Stimulated activated CD4-positive, alpha-beta T cell treated with anti-CD3 and anti-CD28 coated beads, TNF-alpha, amount 100 ng/mL, for 1 hour (primary cell): ENCODE results near the gene NALCN.

Source experiments
- DNase-seq, 3 donors: peaks; one replicate each; pipeline ENCODE4 v3.0.0-alpha.2; 2020; ENCODE audit warnings: low read depth in 3 of 3, low spot score in 1 of 3

NALCN gene

GRCh38 chr13:101140087-101140770 lies 276.1 kb downstream of the NALCN start:
- DNase-seq = no peak

- no peak for DNase-seq
Measured at GRCh38 chr13:101139081-101139480, 277.2 kb downstream of the NALCN start.

- DNase-seq = no peak
Measured at GRCh38 chr13:101127741-101128353, 288.5 kb downstream of the NALCN start.

GRCh38 chr13:101123028-101123427 lies 293.3 kb downstream of the NALCN start:
- no peak for DNase-seq

- DNase-seq = no peak
Measured at GRCh38 chr13:101121608-101122007, 294.7 kb downstream of the NALCN start.

- DNase-seq = no peak
Measured at GRCh38 chr13:101120007-101120406, 296.3 kb downstream of the NALCN start.

- no peak for DNase-seq
Measured at GRCh38 chr13:101116826-101117225, 299.5 kb downstream of the NALCN start.

- no peak for DNase-seq
Measured at GRCh38 chr13:101116341-101116740, 300.0 kb downstream of the NALCN start.

GRCh38 chr13:101115762-101116171 lies 300.5 kb downstream of the NALCN start:
- no peak for DNase-seq

- no peak for DNase-seq
Measured at GRCh38 chr13:101111894-101112293, 304.4 kb downstream of the NALCN start.

- DNase-seq = no peak
Measured at GRCh38 chr13:101109005-101109404, 307.3 kb downstream of the NALCN start.

- DNase-seq = no peak
Measured at GRCh38 chr13:101098873-101099272, 317.4 kb downstream of the NALCN start.

GRCh38 chr13:101092985-101093384 lies 323.3 kb downstream of the NALCN start:
- DNase-seq = no peak

- no peak for DNase-seq
Measured at GRCh38 chr13:101090287-101090686, 326.0 kb downstream of the NALCN start.

GRCh38 chr13:101085551-101085950 lies 330.8 kb downstream of the NALCN start:
- DNase-seq = no peak

- no peak for DNase-seq
Measured at GRCh38 chr13:101082441-101082840, 333.9 kb downstream of the NALCN start.

GRCh38 chr13:101080616-101081015 lies 335.7 kb downstream of the NALCN start:
- no peak for DNase-seq

- no peak for DNase-seq
Measured at GRCh38 chr13:101065329-101065728, 351.0 kb downstream of the NALCN start.

- no peak for DNase-seq
Measured at GRCh38 chr13:101059793-101060192, 356.5 kb downstream of the NALCN start.

GRCh38 chr13:101058841-101059240 lies 357.5 kb downstream of the NALCN start:
- no peak for DNase-seq

- DNase-seq = no peak
Measured at GRCh38 chr13:101053301-101054093, 362.8 kb downstream of the NALCN start.

GRCh38 chr13:101049166-101049850 lies 367.0 kb downstream of the NALCN start:
- DNase-seq = no peak
